SJSA1 (cell line): ENCODE measurements around the gene IDH1. TPM values are rescaled to one million over a fixed set of nuclear protein-coding genes. Genes with fewer than 3 reads are reported as not detected.

Experiments used
- total RNA-seq: library from RNA; depleted of rRNA; stranded (reverse); fragments of >200 nt; shearing (Covaris generic); gene quantifications from 2 replicates; pipeline ENCODE4 v1.2.3, GENCODE V29; 2014; rRNA removed

Gene IDH1
- total RNA-seq, 1 experiment from 2014 or later, result 86.4 TPM

Other genes with a start within 250 kb of the IDH1 start
- gene PLEKHM3, start 229.5 kb downstream of the IDH1 start, total RNA-seq, result 2.0 and 5.8 TPM in 2 replicates
- not detected in 2 replicates for gene CRYGD, start 130.5 kb downstream of the IDH1 start, total RNA-seq
- gene CRYGC, start 125.2 kb downstream of the IDH1 start, total RNA-seq, result not detected in 2 replicates
- gene CRYGB, start 108.9 kb downstream of the IDH1 start, total RNA-seq, result not detected in 2 replicates
- gene CRYGA, start 91.5 kb downstream of the IDH1 start, total RNA-seq, result not detected in 2 replicates
- gene C2orf80, start 65.0 kb downstream of the IDH1 start, total RNA-seq, result not detected in 2 replicates
- gene PIKFYVE, start 11.2 kb upstream of the IDH1 start, total RNA-seq, result 17.9 and 27.3 TPM in 2 replicates
- gene PTH2R, start 151.7 kb upstream of the IDH1 start, total RNA-seq, result not detected in 2 replicates